ENCODE results near the gene STING1. TPM values are rescaled to one million over a fixed set of nuclear protein-coding genes. Genes with fewer than 3 reads are reported as not detected.
"Not testable (repeated sequence)": the region's sequence is repeated elsewhere in the genome, so short reads cannot be mapped to it uniquely, and the experiment has no call there.

The STING1 gene
- total RNA-seq, 1 experiment from 2014 or later, result 0.48 TPM

DNA sequence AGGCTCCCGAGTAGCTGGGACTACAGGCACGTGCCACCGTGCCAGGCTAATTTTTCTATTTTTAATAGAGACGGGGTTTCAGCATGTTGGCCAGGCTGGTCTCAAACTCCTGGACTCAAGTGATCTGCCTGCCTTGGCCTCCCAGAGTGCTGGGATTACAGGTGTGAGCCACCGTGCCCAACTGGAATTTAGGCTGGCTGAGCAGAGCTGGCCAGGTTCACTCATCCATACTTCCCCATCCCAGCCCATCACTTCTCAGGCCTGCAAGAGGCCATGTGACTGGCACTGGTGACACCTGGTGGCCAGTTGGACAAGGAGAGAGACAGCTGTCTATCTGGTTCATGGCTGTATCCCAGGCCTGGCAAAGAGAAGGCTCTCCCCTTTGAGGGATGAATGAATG is 30.9 kb upstream of the STING1 start:
- not testable (repeated sequence) for H3T11ph ChIP-seq (ENCODE audit: low read length); H3K27me3 ChIP-seq (ENCODE audit: insufficient read depth, low read length); H3K23me2 ChIP-seq (ENCODE audit: insufficient read length, low read depth, low read length, poor library complexity, severe bottlenecking); H3K27me3 Mint-ChIP-seq (ENCODE audit: low read depth); H3K56ac ChIP-seq (ENCODE audit: insufficient read length, low read depth, low read length); H3K4me1 ChIP-seq (ENCODE audit: insufficient read depth, low read length); H4K8ac ChIP-seq (replicated peaks; ENCODE audit: insufficient read length, low read depth, low read length); H4K20me1 ChIP-seq (ENCODE audit: control insufficient read depth, insufficient read depth, insufficient read length); H3K9ac ChIP-seq (ENCODE audit: extremely low read depth, insufficient read length, low read length); H2AK5ac ChIP-seq (ENCODE audit: insufficient read length, low read length); H2BK12ac ChIP-seq (ENCODE audit: insufficient read length, low read depth, low read length); H3K4me2 ChIP-seq (ENCODE audit: insufficient read depth, insufficient read length, low read length); H3K27ac Mint-ChIP-seq; H3K9me3 ChIP-seq (ENCODE audit: control insufficient read depth, low read depth, low read length); H3K79me2 ChIP-seq (ENCODE audit: insufficient read depth, low read length); H3K4me3 Mint-ChIP-seq; H3K9me3 Mint-ChIP-seq; H2AFZ ChIP-seq (ENCODE audit: low read length); H4K5ac ChIP-seq (ENCODE audit: insufficient read length, low read depth, low read length); H4K91ac ChIP-seq (ENCODE audit: insufficient read length, low read depth, low read length); H3K27ac ChIP-seq (ENCODE audit: insufficient read length, low read depth, low read length); H3K79me1 ChIP-seq (ENCODE audit: insufficient read depth, low read depth, low read length, poor library complexity, severe bottlenecking); H3K14ac ChIP-seq (ENCODE audit: insufficient read depth, low read length); H3K23ac ChIP-seq (ENCODE audit: insufficient read length, low read depth, low read length); H2BK15ac ChIP-seq (ENCODE audit: low read depth, low read length); H2BK5ac ChIP-seq (ENCODE audit: insufficient read length, low read length); H2BK120ac ChIP-seq (ENCODE audit: low read depth, low read length, poor library complexity, severe bottlenecking); H2BK20ac ChIP-seq (ENCODE audit: low read depth, low read length, poor library complexity, severe bottlenecking); H3K18ac ChIP-seq (ENCODE audit: insufficient read length, low read depth, low read length); H3K4ac ChIP-seq (ENCODE audit: low read depth, low read length)
- peak; percentile 88 for DNase-seq
- WGBS (ENCODE audit: extremely low coverage, insufficient read length, low lambda C conversion rate), result no CpG with 5 or more reads among the region's 5 CpGs
- Mint-ChIP-seq H3K36me3 (ENCODE audit: insufficient read depth in 1 of 3, low read depth in 3 of 3) (peaks cover 17 to 29% (median 17%) of the 10 kb centered on the region in 3 experiments), H3K4me1 (peaks cover 7 to 15% of the 10 kb centered on the region in 2 experiments)
- TF ChIP-seq, protein P1, sequence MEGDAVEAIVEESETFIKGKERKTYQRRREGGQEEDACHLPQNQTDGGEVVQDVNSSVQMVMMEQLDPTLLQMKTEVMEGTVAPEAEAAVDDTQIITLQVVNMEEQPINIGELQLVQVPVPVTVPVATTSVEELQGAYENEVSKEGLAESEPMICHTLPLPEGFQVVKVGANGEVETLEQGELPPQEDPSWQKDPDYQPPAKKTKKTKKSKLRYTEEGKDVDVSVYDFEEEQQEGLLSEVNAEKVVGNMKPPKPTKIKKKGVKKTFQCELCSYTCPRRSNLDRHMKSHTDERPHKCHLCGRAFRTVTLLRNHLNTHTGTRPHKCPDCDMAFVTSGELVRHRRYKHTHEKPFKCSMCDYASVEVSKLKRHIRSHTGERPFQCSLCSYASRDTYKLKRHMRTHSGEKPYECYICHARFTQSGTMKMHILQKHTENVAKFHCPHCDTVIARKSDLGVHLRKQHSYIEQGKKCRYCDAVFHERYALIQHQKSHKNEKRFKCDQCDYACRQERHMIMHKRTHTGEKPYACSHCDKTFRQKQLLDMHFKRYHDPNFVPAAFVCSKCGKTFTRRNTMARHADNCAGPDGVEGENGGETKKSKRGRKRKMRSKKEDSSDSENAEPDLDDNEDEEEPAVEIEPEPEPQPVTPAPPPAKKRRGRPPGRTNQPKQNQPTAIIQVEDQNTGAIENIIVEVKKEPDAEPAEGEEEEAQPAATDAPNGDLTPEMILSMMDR (conservative IDR thresholded peaks at IDR 0.05), result peak; percentile 85

Measured in H9 (cell line).